NCI-H1417 (cell line): Measurements from ENCODE around the gene INPP4A.
A peak's percentile ranks its signal among the peaks of the same experiment; 100 is the strongest.

Experiments
- DNase-seq, 3 experiments: peaks; one replicate each; lab custom pipeline; 2025; lab: John Stamatoyannopoulos, UW

Gene INPP4A

GRCh38 chr2:98436734-98437133 is 7.9 kb upstream of the INPP4A start:
- DNase-seq: no peak

- DNase-seq: no peak
These were observed 6.2 kb upstream of the INPP4A start for GRCh38 chr2:98438190-98439133.

- DNase-seq: no peak
These were observed 2.8 kb upstream of the INPP4A start for GRCh38 chr2:98441706-98442450.

- DNase-seq: no peak
These were observed 2.2 kb upstream of the INPP4A start for GRCh38 chr2:98442488-98442887.

- DNase-seq: peak; percentile 14 to 70 (median 69)
These were observed 572 bp downstream of the INPP4A start for GRCh38 chr2:98445177-98445682.

- DNase-seq: peak in 1 of 3 experiments; percentile 65
These were observed 1.3 kb downstream of the INPP4A start for GRCh38 chr2:98445683-98446581.

GRCh38 chr2:98446850-98447249 is 2.2 kb downstream of the INPP4A start:
- DNase-seq: no peak

- DNase-seq: no peak
These were observed 3.9 kb downstream of the INPP4A start for GRCh38 chr2:98448441-98449145.

GRCh38 chr2:98452396-98453027 is 7.9 kb downstream of the INPP4A start:
- DNase-seq: no peak

- DNase-seq: no peak
These were observed 8.4 kb downstream of the INPP4A start for GRCh38 chr2:98453083-98453482.

GRCh38 chr2:98453531-98453930 is 8.9 kb downstream of the INPP4A start:
- no peak for DNase-seq

- DNase-seq: no peak
These were observed 9.4 kb downstream of the INPP4A start for GRCh38 chr2:98454073-98454472.

GRCh38 chr2:98454500-98455235 is 10.0 kb downstream of the INPP4A start:
- DNase-seq: no peak

GRCh38 chr2:98455494-98455976 is 10.9 kb downstream of the INPP4A start:
- no peak for DNase-seq

- DNase-seq: no peak
These were observed 12.5 kb downstream of the INPP4A start for GRCh38 chr2:98457045-98457696.

- DNase-seq: no peak
These were observed 13.5 kb downstream of the INPP4A start for GRCh38 chr2:98458207-98458606.

GRCh38 chr2:98458667-98459380 is 14.2 kb downstream of the INPP4A start:
- no peak for DNase-seq

- DNase-seq: no peak
These were observed 15.0 kb downstream of the INPP4A start for GRCh38 chr2:98459496-98460175.
